ENCODE measurements around the gene KLHL26. TPM values are rescaled to one million over a fixed set of nuclear protein-coding genes. Genes with fewer than 3 reads are reported as not detected.

The KLHL26 gene
- total RNA-seq, 1 experiment from 2014 or later, result 8.4 TPM

DNA sequence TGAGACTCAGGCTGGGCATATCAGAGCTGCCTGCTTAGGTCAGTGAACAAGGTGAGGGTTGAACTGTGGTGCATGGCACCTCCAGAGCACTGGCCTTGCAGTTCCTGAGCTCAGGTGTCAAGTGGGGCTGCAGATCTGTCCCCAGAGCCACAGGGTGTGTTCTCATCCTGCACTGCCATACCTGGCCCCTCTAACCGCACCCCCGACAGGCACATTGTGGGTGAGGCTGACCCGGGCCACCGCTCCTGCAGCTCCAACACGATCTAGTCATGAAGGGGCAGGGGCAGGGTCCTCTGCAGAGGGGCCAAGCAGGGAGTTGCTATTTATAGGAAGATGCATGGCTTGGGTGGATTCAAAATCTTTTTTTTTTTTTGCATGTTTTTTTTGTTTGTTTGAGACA is 30.0 kb downstream of the KLHL26 start:
- no peak overlapping the region for H3K27ac ChIP-seq (ENCODE audit: low read length)
- H2AFZ ChIP-seq (ENCODE audit: low read length), result no peak overlapping the region
- BruUV-seq (replicated peaks), result no TSS peak
- H3K36me3 ChIP-seq (ENCODE audit: low read depth, low read length), result no peaks in the 10 kb centered on the region
- no peaks in the 10 kb centered on the region for H3K27me3 ChIP-seq (ENCODE audit: low read length)
- no peaks in the 10 kb centered on the region for H3K9me3 ChIP-seq (ENCODE audit: low read length)
- no peaks in the 10 kb centered on the region for H3K9me2 ChIP-seq (replicated peaks; ENCODE audit: low read length)
- H4K20me1 ChIP-seq (ENCODE audit: low read length), result no peaks in the 10 kb centered on the region
- H3K79me2 ChIP-seq (ENCODE audit: low read length), result no peaks in the 10 kb centered on the region
- H3F3A ChIP-seq (ENCODE audit: low read length, unreplicated experiment), result no peaks in the 10 kb centered on the region
- ATAC-seq (no peak), DNase-seq (no peak)
- H3K9ac ChIP-seq (ENCODE audit: low read length), result no peak overlapping the region
- no peak overlapping the region for H3K4me3 ChIP-seq (ENCODE audit: low read length)
- H3K4me2 ChIP-seq (ENCODE audit: low read length), result no peak overlapping the region
- POLR2A ChIA-PET (ENCODE audit: unreplicated experiment), result no interaction called here
- no peak for TF ChIP-seq EZH2phosphoT487 (IDR thresholded peaks at IDR 0.05; ENCODE audit: borderline replicate concordance, low read length)
- TF ChIP-seq, protein P1, sequence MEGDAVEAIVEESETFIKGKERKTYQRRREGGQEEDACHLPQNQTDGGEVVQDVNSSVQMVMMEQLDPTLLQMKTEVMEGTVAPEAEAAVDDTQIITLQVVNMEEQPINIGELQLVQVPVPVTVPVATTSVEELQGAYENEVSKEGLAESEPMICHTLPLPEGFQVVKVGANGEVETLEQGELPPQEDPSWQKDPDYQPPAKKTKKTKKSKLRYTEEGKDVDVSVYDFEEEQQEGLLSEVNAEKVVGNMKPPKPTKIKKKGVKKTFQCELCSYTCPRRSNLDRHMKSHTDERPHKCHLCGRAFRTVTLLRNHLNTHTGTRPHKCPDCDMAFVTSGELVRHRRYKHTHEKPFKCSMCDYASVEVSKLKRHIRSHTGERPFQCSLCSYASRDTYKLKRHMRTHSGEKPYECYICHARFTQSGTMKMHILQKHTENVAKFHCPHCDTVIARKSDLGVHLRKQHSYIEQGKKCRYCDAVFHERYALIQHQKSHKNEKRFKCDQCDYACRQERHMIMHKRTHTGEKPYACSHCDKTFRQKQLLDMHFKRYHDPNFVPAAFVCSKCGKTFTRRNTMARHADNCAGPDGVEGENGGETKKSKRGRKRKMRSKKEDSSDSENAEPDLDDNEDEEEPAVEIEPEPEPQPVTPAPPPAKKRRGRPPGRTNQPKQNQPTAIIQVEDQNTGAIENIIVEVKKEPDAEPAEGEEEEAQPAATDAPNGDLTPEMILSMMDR (conservative IDR thresholded peaks at IDR 0.05; ENCODE audit: low read depth, low read length), result no peak
- TF ChIP-seq EZH2 (IDR thresholded peaks at IDR 0.05; ENCODE audit: low read length, unreplicated experiment), result no peak
- no peaks in the 10 kb centered on the region for H3K4me1 ChIP-seq (ENCODE audit: insufficient read depth, low read length)
- CTCF ChIA-PET, result no interaction called here
- intact Hi-C loops (cut with micrococcal nuclease), result no loop called here

DNA sequence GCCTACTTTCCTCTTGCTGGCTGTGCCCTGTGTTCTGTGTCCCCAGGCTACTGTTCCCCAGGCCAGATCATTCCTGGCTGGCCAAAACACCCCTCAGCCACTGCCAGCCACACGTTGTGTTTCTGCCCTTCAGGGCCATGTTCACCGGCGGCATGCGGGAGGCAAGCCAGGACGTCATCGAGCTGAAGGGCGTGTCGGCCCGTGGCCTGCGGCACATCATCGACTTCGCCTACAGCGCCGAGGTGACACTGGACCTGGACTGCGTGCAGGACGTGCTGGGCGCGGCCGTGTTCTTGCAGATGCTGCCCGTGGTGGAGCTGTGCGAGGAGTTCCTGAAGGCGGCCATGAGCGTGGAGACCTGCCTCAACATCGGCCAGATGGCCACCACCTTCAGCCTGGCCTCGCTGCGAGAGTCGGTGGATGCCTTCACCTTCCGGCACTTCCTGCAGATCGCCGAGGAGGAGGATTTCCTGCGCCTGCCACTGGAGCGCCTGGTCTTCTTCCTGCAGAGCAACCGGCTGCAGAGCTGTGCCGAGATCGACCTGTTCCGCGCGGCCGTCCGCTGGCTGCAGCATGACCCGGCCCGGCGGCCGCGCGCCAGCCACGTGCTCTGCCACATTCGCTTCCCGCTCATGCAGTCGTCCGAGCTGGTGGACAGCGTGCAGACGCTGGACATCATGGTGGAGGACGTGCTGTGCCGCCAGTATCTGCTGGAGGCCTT is 30.9 kb downstream of the KLHL26 start:
- Histone ChIP-seq H3K4me2 (ENCODE audit: low read length) (no peak overlapping the region), H2AFZ (ENCODE audit: low read length) (no peak overlapping the region), H3F3A (ENCODE audit: low read length, unreplicated experiment) (no peaks in the 10 kb centered on the region), H3K79me2 (ENCODE audit: low read length) (no peaks in the 10 kb centered on the region), H3K9ac (ENCODE audit: low read length) (no peak overlapping the region), H3K36me3 (ENCODE audit: low read depth, low read length) (no peaks in the 10 kb centered on the region), H3K27ac (ENCODE audit: low read length) (no peak overlapping the region), H3K4me3 (ENCODE audit: low read length) (no peak overlapping the region), H3K4me1 (ENCODE audit: insufficient read depth, low read length) (no peaks in the 10 kb centered on the region), H3K9me2 (replicated peaks; ENCODE audit: low read length) (no peaks in the 10 kb centered on the region), H3K9me3 (ENCODE audit: low read length) (no peaks in the 10 kb centered on the region), H3K27me3 (ENCODE audit: low read length) (no peaks in the 10 kb centered on the region), H4K20me1 (ENCODE audit: low read length) (no peaks in the 10 kb centered on the region)
- ChIA-PET POLR2A (ENCODE audit: unreplicated experiment) (no interaction called here), CTCF (no interaction called here)
- no peak for TF ChIP-seq EZH2 (IDR thresholded peaks at IDR 0.05; ENCODE audit: low read length, unreplicated experiment)
- TF ChIP-seq, protein P1 (conservative IDR thresholded peaks at IDR 0.05; ENCODE audit: low read depth, low read length), result no peak
- no peak for TF ChIP-seq EZH2phosphoT487 (IDR thresholded peaks at IDR 0.05; ENCODE audit: borderline replicate concordance, low read length)
- ATAC-seq (no peak), DNase-seq (no peak)
- BruUV-seq (replicated peaks), result no TSS peak
- intact Hi-C loops (cut with micrococcal nuclease), result no loop called here

DNA sequence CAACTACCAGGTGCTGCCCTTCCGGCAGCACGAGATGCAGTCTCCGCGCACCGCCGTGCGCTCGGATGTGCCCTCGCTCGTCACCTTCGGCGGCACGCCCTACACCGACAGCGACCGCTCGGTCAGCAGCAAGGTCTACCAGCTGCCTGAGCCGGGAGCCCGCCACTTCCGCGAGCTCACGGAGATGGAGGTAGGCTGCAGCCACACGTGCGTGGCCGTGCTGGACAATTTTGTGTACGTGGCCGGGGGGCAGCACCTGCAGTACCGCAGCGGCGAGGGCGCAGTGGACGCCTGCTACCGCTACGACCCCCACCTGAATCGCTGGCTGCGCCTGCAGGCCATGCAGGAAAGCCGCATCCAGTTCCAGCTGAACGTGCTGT is 31.4 kb downstream of the KLHL26 start:
- CTCF ChIA-PET, result no interaction called here
- TF ChIP-seq EZH2phosphoT487 (IDR thresholded peaks at IDR 0.05; ENCODE audit: borderline replicate concordance, low read length) (no peak), EZH2 (IDR thresholded peaks at IDR 0.05; ENCODE audit: low read length, unreplicated experiment) (no peak)
- TF ChIP-seq, protein P1 (conservative IDR thresholded peaks at IDR 0.05; ENCODE audit: low read depth, low read length), result no peak

More for the DNA sequence above, 31.4 kb downstream of the KLHL26 start:
- POLR2A ChIA-PET (ENCODE audit: unreplicated experiment), result no interaction called here
- H3K36me3 ChIP-seq (ENCODE audit: low read depth, low read length), result no peaks in the 10 kb centered on the region
- H3K9me2 ChIP-seq (replicated peaks; ENCODE audit: low read length), result no peaks in the 10 kb centered on the region
- H4K20me1 ChIP-seq (ENCODE audit: low read length), result no peaks in the 10 kb centered on the region
- no peak overlapping the region for H3K4me3 ChIP-seq (ENCODE audit: low read length)
- no peaks in the 10 kb centered on the region for H3K79me2 ChIP-seq (ENCODE audit: low read length)
- ATAC-seq, result no peak
- H2AFZ ChIP-seq (ENCODE audit: low read length), result no peak overlapping the region
- H3F3A ChIP-seq (ENCODE audit: low read length, unreplicated experiment), result no peaks in the 10 kb centered on the region
- H3K4me2 ChIP-seq (ENCODE audit: low read length), result no peak overlapping the region
- H3K4me1 ChIP-seq (ENCODE audit: insufficient read depth, low read length), result no peaks in the 10 kb centered on the region
- intact Hi-C loops (cut with micrococcal nuclease), result no loop called here
- DNase-seq, result no peak
- H3K9ac ChIP-seq (ENCODE audit: low read length), result no peak overlapping the region
- no peaks in the 10 kb centered on the region for H3K27me3 ChIP-seq (ENCODE audit: low read length)
- H3K27ac ChIP-seq (ENCODE audit: low read length), result no peak overlapping the region
- no peaks in the 10 kb centered on the region for H3K9me3 ChIP-seq (ENCODE audit: low read length)
- BruUV-seq (replicated peaks), result no TSS peak
